Measurements from ENCODE around the gene GMNC. TPM values are rescaled to one million over a fixed set of nuclear protein-coding genes. Genes with fewer than 3 reads are reported as not detected.

Gene GMNC
- total and polyA plus RNA-seq, 12 donors = 0.17 to 0.18 TPM; not detected in 10

DNA sequence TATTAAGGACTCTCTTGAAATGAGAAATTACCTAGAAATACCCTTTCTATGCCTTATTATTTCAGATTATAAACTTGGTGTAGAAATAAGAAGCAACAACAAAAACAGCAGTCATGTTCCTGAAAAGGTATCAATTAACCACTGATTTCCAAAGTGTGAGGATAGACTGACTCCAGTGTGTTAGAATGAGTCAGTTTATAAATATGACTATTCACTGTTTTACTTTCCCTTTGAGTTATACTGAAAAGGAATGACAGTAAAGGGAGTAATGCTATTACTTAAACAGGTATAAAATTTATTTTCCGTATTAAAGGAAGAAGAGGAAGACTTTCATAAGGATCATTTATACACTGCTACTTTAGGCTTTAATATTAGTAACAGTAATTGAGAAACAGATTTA is 12.9 kb downstream of the GMNC start:
- H3K36me3 ChIP-seq (replicated peaks in 1 of 2) = no peaks in the 10 kb centered on the region
- no peaks in the 10 kb centered on the region for H3K9me3 ChIP-seq (replicated peaks in 1 of 3)
- no peak overlapping the region for H3K4me3 ChIP-seq
- no peak overlapping the region for H3K27ac ChIP-seq
- DNase-seq = no peak
- 76 to 94% (median 80%) methylated on average over 1 of the region's 1 CpG for WGBS, 4 donors
- H3K4me1 ChIP-seq (replicated peaks in 1 of 2) = no peaks in the 10 kb centered on the region
- intact Hi-C loops (cut with DNase I) = no loop called here
- TF ChIP-seq POLR2A (IDR thresholded peaks at IDR 0.05) = no peak
- TF ChIP-seq, protein P1, sequence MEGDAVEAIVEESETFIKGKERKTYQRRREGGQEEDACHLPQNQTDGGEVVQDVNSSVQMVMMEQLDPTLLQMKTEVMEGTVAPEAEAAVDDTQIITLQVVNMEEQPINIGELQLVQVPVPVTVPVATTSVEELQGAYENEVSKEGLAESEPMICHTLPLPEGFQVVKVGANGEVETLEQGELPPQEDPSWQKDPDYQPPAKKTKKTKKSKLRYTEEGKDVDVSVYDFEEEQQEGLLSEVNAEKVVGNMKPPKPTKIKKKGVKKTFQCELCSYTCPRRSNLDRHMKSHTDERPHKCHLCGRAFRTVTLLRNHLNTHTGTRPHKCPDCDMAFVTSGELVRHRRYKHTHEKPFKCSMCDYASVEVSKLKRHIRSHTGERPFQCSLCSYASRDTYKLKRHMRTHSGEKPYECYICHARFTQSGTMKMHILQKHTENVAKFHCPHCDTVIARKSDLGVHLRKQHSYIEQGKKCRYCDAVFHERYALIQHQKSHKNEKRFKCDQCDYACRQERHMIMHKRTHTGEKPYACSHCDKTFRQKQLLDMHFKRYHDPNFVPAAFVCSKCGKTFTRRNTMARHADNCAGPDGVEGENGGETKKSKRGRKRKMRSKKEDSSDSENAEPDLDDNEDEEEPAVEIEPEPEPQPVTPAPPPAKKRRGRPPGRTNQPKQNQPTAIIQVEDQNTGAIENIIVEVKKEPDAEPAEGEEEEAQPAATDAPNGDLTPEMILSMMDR (IDR thresholded peaks at IDR 0.05) = no peak
- no peaks in the 10 kb centered on the region for H3K27me3 ChIP-seq

DNA sequence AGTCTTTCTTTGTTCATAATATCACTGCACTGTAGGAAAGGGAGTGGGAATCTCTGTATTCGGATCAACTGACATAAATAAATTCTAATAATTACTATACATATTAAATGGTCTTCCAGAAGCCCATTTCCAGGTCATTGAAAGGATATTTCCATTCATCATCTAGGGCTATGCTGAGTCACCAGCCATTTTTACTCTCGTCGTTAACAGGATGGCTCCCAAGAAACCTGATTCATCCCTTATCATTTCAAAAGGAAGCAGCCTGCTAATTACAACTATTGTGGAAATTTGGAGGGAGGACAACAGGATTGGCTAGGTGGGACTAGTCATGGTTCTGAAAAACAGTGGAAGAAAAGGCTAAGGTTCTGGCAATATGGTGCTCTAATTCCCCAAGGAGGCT is 13.6 kb downstream of the GMNC start:
- intact Hi-C loops (cut with DNase I) = no loop called here
- no peak for DNase-seq
- Histone ChIP-seq H3K36me3 (replicated peaks in 1 of 2) (no peaks in the 10 kb centered on the region), H3K9me3 (replicated peaks in 1 of 3) (no peaks in the 10 kb centered on the region), H3K4me1 (replicated peaks in 1 of 2) (no peaks in the 10 kb centered on the region), H3K27me3 (no peaks in the 10 kb centered on the region), H3K4me3 (no peak overlapping the region), H3K27ac (no peak overlapping the region)
- 48 to 63% (median 59%) methylated on average over 3 of the region's 3 CpGs for WGBS, 4 donors
- TF ChIP-seq, protein P1 (IDR thresholded peaks at IDR 0.05) = no peak
- TF ChIP-seq POLR2A (IDR thresholded peaks at IDR 0.05) = no peak

DNA sequence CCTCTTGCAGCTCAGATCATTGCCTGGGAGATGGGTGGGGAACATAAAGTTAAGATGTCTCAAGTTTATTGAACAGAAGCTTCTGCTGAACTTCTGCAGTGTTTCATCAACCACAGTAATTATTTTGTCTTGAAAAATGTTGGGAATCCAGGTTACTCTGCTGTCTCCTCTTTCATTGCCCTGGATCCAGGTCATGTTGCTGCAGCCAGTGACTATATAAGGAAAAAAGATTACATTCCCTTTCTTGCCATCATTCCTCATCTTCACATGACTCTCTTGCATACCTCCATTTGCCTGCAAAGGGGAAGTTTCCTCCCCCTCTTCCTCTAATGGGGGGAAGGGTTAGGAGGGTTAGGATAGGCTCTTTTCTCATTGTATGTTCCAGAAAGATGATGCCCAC is 15.1 kb downstream of the GMNC start:
- TF ChIP-seq, protein P1 (IDR thresholded peaks at IDR 0.05) = no peak
- no peak for TF ChIP-seq POLR2A (IDR thresholded peaks at IDR 0.05)
- Histone ChIP-seq H3K4me1 (replicated peaks in 1 of 2) (no peaks in the 10 kb centered on the region), H3K27me3 (no peaks in the 10 kb centered on the region), H3K36me3 (replicated peaks in 1 of 2) (no peaks in the 10 kb centered on the region), H3K9me3 (replicated peaks in 1 of 3) (no peaks in the 10 kb centered on the region), H3K4me3 (no peak overlapping the region), H3K27ac (no peak overlapping the region)
- intact Hi-C loops (cut with DNase I) = no loop called here
- no peak for DNase-seq

DNA sequence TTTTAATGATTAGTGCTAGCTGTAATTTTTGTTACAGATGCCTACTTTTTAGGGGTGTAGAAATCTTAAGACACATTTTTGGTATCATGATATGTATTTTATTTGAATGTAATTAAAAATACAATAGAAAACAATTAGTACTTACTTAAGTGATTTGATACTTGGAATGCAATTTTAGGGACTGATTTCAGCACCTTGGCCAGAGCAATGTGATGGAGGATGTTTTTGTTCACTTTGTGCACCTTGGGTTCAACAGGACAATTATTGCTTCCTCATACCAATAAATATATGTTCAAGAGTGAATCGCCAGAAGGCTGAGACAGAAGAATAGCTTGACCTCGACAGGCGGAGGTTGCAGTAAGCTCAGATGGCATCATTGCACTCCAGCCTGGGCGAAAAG is 22.3 kb downstream of the GMNC start:
- intact Hi-C loops (cut with DNase I) = no loop called here
- WGBS, 4 donors = 45 to 53% (median 51%) methylated on average over 4 of the region's 4 CpGs
- H3K36me3 ChIP-seq (replicated peaks in 1 of 2) = no peaks in the 10 kb centered on the region
- TF ChIP-seq POLR2A (IDR thresholded peaks at IDR 0.05) = no peak
- TF ChIP-seq, protein P1 (IDR thresholded peaks at IDR 0.05) = no peak
- DNase-seq = no peak
- no peak overlapping the region for H3K27ac ChIP-seq
- no peaks in the 10 kb centered on the region for H3K4me1 ChIP-seq (replicated peaks in 1 of 2)
- no peaks in the 10 kb centered on the region for H3K9me3 ChIP-seq (replicated peaks in 1 of 3)
- no peaks in the 10 kb centered on the region for H3K27me3 ChIP-seq
- no peak overlapping the region for H3K4me3 ChIP-seq

Data from adrenal gland (tissue), 12 donors.